Measurements from ENCODE around the gene ATP10D.

- TF ChIP-seq POLR2A (IDR thresholded peaks at IDR 0.05) (peak in 1 of 2 donors; percentile 78), CTCF (IDR thresholded peaks at IDR 0.05) (peak in 4 of 6 experiments; percentile 23 to 48 (median 40))
These were observed 21.7 kb upstream of the ATP10D start, which contains the start of gene COMMD8 for GRCh38 chr4:47463235-47463956.
